Measurements from ENCODE around the gene PUS1.

GRCh38 chr12:131990066-131990979 is 61.2 kb downstream of the PUS1 start:
- no peak for TF ChIP-seq ZBTB21 (tag by site-specific recombination; IDR thresholded peaks at IDR 0.05)
- no peak for TF ChIP-seq YY1 (tag by site-specific recombination; IDR thresholded peaks at IDR 0.05)
- TF ChIP-seq CTCF (tag by site-specific recombination; IDR thresholded peaks at IDR 0.05), result no peak
- no peak for TF ChIP-seq ZNF629 (tag by site-specific recombination; IDR thresholded peaks at IDR 0.05)
- no peak for TF ChIP-seq MZF1 (tag by site-specific recombination; IDR thresholded peaks at IDR 0.05; ENCODE audit: borderline replicate concordance)
- TF ChIP-seq ZNF24 (tag by site-specific recombination; IDR thresholded peaks at IDR 0.05), result no peak
- TF ChIP-seq ZNF274 (IDR thresholded peaks at IDR 0.05; ENCODE audit: low read length), result no peak
- no peak for TF ChIP-seq ZNF274 (tag by site-specific recombination; IDR thresholded peaks at IDR 0.05; ENCODE audit: borderline replicate concordance)
- TF ChIP-seq ZNF777 (tag by site-specific recombination; IDR thresholded peaks at IDR 0.05; ENCODE audit: borderline replicate concordance), result no peak
- no peak for TF ChIP-seq SP2 (tag by site-specific recombination; IDR thresholded peaks at IDR 0.05)

All from HEK293 (cell line).